22Rv1 (cell line): ENCODE data around the gene RSPH3.

Experiments used
- H3K27ac ChIP-seq: fragments of 450-650 bp; 2 replicates; pipeline ENCODE4 v1.5.1; 2017
- ZFX ChIP-seq: fragments of 450-650 bp; IDR thresholded peaks from 2 replicates; pipeline ENCODE4 v1.6.1; 2017; ENCODE audit warnings: antibody characterized with exemption, borderline replicate concordance
- TF ChIP-seq, protein P1 (sequence below): fragments of 450-650 bp; IDR thresholded peaks from 2 replicates; pipeline ENCODE4 v1.5.1; 2017; ENCODE audit warnings: mild to moderate bottlenecking

RSPH3 gene

DNA sequence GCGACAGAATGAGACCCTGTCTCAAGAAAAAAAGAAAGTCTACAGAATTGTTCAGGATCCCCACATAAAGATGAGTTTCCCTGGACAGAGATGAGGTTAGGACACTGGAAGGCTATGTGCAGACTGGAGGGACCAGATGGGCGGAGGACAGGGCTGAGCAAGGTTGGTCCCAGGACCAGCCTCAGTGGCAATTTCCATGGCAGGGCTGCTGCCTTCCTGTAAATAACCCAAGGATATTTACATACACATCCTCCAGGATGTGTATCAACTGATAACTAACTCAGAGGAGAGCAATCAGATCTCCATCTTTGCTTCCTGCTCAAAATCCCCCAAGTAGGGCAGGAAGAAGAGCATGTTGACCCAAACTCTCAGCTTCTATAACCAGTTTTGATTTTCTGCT, 58.8 kb downstream of the RSPH3 start:
- TF ChIP-seq, protein P1, sequence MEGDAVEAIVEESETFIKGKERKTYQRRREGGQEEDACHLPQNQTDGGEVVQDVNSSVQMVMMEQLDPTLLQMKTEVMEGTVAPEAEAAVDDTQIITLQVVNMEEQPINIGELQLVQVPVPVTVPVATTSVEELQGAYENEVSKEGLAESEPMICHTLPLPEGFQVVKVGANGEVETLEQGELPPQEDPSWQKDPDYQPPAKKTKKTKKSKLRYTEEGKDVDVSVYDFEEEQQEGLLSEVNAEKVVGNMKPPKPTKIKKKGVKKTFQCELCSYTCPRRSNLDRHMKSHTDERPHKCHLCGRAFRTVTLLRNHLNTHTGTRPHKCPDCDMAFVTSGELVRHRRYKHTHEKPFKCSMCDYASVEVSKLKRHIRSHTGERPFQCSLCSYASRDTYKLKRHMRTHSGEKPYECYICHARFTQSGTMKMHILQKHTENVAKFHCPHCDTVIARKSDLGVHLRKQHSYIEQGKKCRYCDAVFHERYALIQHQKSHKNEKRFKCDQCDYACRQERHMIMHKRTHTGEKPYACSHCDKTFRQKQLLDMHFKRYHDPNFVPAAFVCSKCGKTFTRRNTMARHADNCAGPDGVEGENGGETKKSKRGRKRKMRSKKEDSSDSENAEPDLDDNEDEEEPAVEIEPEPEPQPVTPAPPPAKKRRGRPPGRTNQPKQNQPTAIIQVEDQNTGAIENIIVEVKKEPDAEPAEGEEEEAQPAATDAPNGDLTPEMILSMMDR: no peak
- no peak for TF ChIP-seq ZFX

DNA sequence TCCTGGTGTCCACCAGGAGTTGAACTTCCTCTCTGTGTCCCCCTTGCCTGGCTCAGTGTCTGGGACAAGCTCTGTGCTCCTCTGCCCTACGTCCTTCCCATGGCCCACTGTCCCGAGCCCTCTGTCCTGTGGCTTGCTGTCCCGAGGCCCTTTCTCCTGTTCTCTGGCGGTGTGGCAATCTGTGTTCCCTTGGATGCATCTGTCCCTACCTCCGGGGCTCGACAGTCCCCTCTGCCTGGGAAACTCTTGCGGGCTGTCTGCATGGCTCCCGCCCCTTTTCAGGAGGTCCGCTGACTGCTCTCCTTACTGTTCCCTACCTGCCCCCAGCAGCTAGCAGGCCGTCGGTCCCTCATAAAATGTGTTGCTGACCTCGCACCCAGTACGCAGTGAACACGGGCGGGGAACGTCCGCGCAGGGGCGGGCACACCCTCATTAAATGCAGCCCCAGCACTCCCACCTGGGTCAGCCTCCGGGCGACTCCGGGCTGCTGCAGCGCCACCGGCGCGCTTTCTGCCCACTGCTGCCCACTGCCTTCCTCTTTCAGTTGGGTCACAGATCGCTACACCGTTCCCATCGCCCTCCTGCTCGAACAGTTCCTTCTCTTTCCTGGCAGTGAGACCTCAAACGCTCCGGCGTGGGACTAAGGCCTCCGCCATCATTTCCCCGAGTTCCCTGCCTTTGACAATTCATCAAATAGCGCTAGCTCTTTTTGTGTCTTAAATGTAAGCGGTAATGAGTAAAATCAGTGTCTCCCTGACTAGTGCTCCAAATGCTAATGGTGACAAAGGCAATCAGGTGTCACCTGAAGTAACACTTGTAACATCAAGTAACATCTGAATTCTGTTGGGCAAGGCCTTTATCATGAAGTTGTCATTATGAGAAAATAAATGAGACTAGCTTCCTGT, 60.5 kb downstream of the RSPH3 start:
- TF ChIP-seq ZFX: no peak
- TF ChIP-seq, protein P1: no peak
- no peak overlapping the region for H3K27ac ChIP-seq

More for the DNA sequence above, 58.8 kb downstream of the RSPH3 start:
- H3K27ac ChIP-seq: no peak overlapping the region

DNA sequence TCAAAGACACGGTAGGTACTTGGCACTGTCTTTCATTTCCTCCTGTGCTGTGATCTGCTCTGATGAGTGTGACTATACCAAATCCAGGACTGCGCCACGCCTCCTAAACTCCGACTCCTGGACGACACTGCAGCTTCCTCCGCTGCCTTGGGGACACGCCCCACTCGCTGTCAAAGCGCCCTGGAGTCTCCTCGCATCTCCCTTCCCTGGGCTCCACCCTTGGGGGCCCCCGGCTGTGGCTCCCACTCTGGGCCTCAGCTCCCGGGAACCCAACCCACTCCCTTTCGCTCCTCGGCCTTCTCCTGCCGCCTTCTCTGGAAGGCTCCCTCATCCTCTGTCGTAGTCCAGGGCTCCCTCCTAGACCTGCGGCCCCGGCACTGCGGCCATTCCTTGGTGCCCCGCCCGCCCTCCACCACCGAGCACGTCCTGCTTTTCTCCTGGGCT, 61.2 kb downstream of the RSPH3 start:
- TF ChIP-seq, protein P1: no peak
- TF ChIP-seq ZFX: no peak

DNA sequence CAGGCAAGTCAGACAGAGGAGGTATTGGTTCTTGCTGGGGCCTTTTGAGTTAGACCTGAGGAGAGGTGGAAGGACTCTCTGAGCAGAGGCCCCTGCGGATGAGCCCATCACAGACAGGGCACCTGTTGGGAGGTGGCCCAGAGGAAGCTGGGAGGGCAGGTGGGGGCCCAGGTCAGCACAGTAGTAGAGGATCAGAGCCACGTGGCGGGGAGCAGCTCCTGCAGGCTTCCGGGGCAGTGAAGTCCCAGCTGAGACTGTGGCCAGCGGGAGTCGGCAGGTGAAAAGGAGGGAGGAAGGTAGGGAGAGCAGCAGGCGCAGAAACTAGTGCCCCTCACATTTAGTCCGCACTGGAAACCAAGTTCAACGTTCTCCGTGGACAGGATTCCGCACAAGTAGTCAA, 61.8 kb downstream of the RSPH3 start:
- TF ChIP-seq, protein P1: no peak
- no peak for TF ChIP-seq ZFX
- H3K27ac ChIP-seq: no peak overlapping the region

More for the DNA sequence above, 61.2 kb downstream of the RSPH3 start:
- no peak overlapping the region for H3K27ac ChIP-seq

DNA sequence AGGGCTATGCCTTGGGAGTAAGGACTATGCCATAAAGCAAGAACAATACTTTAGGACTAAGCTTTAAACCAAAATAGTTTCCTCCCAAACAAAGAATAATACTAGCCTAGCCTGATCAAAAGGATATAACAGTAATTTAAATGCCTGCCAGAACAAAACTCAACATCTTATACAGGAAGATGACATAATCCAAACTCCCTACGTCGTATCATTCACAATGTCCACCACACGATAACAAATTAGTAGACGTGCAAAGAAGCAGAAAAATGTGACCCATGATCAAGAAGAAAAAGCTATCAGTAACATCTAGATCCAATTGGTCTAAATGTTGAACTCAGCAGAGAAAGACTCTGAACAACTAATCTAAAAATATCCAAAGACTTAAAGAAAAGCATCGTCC, 65.8 kb downstream of the RSPH3 start:
- TF ChIP-seq, protein P1: no peak
- no peak for TF ChIP-seq ZFX
- no peak overlapping the region for H3K27ac ChIP-seq

DNA sequence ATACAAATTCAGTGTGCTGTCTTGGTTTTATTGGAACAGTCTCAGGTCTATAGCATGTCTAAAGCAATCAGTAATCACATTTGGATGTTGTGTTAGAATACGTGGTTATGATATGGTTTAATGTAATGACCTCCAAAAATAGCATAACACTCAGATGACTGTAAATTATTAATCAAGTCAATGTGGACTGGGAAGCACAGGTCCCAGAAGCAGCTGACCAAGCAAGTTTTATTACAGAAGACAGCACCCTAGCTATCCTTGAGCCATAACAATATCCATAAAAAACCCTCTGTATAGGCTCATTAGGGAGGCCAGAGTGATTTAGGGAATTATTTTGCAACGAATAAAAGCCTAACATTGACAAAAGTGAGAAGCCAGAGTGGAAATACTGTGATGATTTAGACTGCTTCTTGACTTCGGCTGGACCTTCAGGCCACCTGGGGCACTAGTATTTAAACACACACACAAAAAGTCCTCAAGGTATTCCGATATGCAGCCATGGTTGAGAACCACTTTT, 66.9 kb downstream of the RSPH3 start:
- TF ChIP-seq ZFX: no peak
- TF ChIP-seq, protein P1: no peak
- H3K27ac ChIP-seq: no peak overlapping the region

DNA sequence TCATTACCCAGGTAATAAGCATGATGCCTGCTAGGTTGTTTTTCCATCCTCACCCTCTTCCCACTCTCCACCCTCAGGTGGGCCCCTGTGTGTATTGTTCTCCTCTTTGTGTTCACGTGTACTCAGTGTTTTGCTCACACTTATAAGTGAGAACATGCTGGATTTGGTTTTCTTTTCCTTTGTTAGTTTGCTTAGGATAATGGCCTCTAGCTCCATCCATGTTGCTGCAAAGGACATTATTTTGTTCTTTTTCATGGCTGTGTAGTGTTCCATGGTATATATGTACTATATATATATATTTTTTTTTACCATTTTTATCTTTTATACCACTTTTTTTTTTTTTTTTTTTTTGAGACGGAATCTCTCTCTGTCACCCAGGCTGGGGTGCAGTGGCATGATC, 71.9 kb downstream of the RSPH3 start:
- no peak for TF ChIP-seq ZFX
- TF ChIP-seq, protein P1: no peak
- H3K27ac ChIP-seq: no peak overlapping the region
